ENCODE measurements around the gene MYH6. TPM values are rescaled to one million over a fixed set of nuclear protein-coding genes. Genes with fewer than 3 reads are reported as not detected.

MYH6 gene
- total and polyA plus RNA-seq, 12 donors = 76.6 to 7,525 (median 314) TPM

- WGBS, 2 donors = 88% methylated on average over 6 of the region's 6 CpGs
- DNase-seq (no peak), ATAC-seq (no peak)
- peaks cover 0 to 70% (median 8%) of the 10 kb centered on the region in 9 donors for H3K36me3 ChIP-seq
- H3K27me3 ChIP-seq = peaks cover 0 to 7% (median 0%) of the 10 kb centered on the region in 7 donors
- intact Hi-C loops (cut with DNase I) = loop anchor here in 4 of 10 donors (5.0 to 10.0 kb wide), 3 partner anchors 55 to 117 kb away; no protein-coding TSS in a partner anchor
- no peak overlapping the region for H3K4me3 ChIP-seq
- no peaks in the 10 kb centered on the region for H3K9me3 ChIP-seq
- peaks cover 0 to 33% (median 0%) of the 10 kb centered on the region in 9 donors for H3K4me1 ChIP-seq
- TF ChIP-seq CTCF (IDR thresholded peaks at IDR 0.05) = no peak
- H3K27ac ChIP-seq = no peak overlapping the region
These were observed 25.8 kb downstream of the MYH6 start for GRCh38 chr14:23382276-23382675.

- DNase-seq = no peak
- H3K4me3 ChIP-seq = no peak overlapping the region
- H3K4me1 ChIP-seq = peaks cover 0 to 37% (median 1%) of the 10 kb centered on the region in 9 donors
- H3K9me3 ChIP-seq = no peaks in the 10 kb centered on the region
- TF ChIP-seq CTCF (IDR thresholded peaks at IDR 0.05) = no peak
- H3K27me3 ChIP-seq = peaks cover 0 to 7% (median 0%) of the 10 kb centered on the region in 7 donors
- H3K36me3 ChIP-seq = peaks cover 0 to 66% (median 8%) of the 10 kb centered on the region in 9 donors
- no peak for ATAC-seq
- H3K27ac ChIP-seq = no peak overlapping the region
- WGBS, 2 donors = 39 to 57% methylated on average over 3 of the region's 3 CpGs
- intact Hi-C loops (cut with DNase I) = loop anchor here in 5 of 10 donors (2.0 to 10.0 kb wide), 5 partner anchors 53 to 117 kb away; no protein-coding TSS in a partner anchor
These were observed 26.2 kb downstream of the MYH6 start for GRCh38 chr14:23381871-23382270.

GRCh38 chr14:23380976-23381375 is 27.1 kb downstream of the MYH6 start:
- WGBS, 2 donors = 70 to 76% methylated on average over 4 of the region's 4 CpGs
- DNase-seq (no peak), ATAC-seq (no peak)
- Histone ChIP-seq H3K36me3 (peaks cover 0 to 57% (median 8%) of the 10 kb centered on the region in 9 donors), H3K27ac (peak overlapping the region in 1 of 10 donors; percentile 23), H3K4me1 (peaks cover 0 to 46% (median 8%) of the 10 kb centered on the region in 9 donors), H3K27me3 (peaks cover 0 to 7% (median 0%) of the 10 kb centered on the region in 7 donors), H3K9me3 (no peaks in the 10 kb centered on the region), H3K4me3 (no peak overlapping the region)
- intact Hi-C loops (cut with DNase I) = loop anchor here in 7 of 10 donors (1.0 to 10.0 kb wide), 6 partner anchors 52 to 116 kb away; no protein-coding TSS in a partner anchor
- TF ChIP-seq CTCF (IDR thresholded peaks at IDR 0.05) = no peak

- TF ChIP-seq CTCF (IDR thresholded peaks at IDR 0.05) = peak in 5 of 9 donors; percentile 1 to 11 (median 7)
- Histone ChIP-seq H3K27ac (peak overlapping the region in 4 of 10 donors; percentile 15 to 48 (median 20)), H3K36me3 (peaks cover 0 to 51% (median 8%) of the 10 kb centered on the region in 9 donors), H3K4me1 (peaks cover 0 to 46% (median 8%) of the 10 kb centered on the region in 9 donors), H3K4me3 (no peak overlapping the region), H3K9me3 (no peaks in the 10 kb centered on the region), H3K27me3 (peaks cover 0 to 7% (median 0%) of the 10 kb centered on the region in 7 donors)
- intact Hi-C loops (cut with DNase I) = loop anchor here in 7 of 10 donors (1.0 to 10.0 kb wide), 6 partner anchors 52 to 116 kb away; no protein-coding TSS in a partner anchor
- 39 to 49% methylated on average over 16 of the region's 16 CpGs for WGBS, 2 donors
- DNase-seq (no peak), ATAC-seq (peak; percentile 1 to 26 (median 4))
These were observed 27.7 kb downstream of the MYH6 start for GRCh38 chr14:23380197-23380914.

Measured in heart right ventricle (tissue), 16 donors.